ENCODE data around the gene RASAL1. TPM values are rescaled to one million over a fixed set of nuclear protein-coding genes. Genes with fewer than 3 reads are reported as not detected.

The RASAL1 gene
- total RNA-seq, 1 experiment from 2014 or later: 14.9 TPM

GRCh38 chr12:113102811-113103210 lies 32.8 kb downstream of the RASAL1 start:
- ChIA-PET POLR2A (ENCODE audit: unreplicated experiment) (no interaction called here), CTCF (no interaction called here)
- intact Hi-C loops (cut with micrococcal nuclease; ENCODE audit: unreplicated experiment): no loop called here

DNA sequence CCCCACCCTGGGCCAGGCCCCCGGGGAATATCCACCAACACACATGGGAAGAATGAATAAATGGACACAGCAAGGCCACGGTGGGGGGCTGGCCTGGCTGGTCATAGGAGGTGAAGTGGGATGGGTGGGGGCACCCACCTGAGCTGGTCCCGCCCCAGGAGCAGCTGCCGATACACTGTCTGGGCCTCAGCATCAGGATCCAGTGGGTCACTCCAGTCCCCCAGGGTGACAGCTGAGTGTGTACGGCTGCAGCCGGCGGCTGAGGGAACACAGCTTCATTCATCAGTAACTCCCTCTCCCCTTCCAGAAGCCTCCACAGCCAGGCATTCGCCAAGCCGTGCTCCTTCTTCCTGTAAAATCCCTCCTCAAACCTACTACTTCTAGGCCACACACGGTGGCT lies 33.8 kb downstream of the RASAL1 start:
- CTCF ChIA-PET: no interaction called here
- H3K27me3 ChIP-seq (ENCODE audit: insufficient read depth, low read depth): no peaks in the 10 kb centered on the region
- H3K79me2 ChIP-seq (ENCODE audit: low read depth): no peaks in the 10 kb centered on the region
- no peak for TF ChIP-seq CTCF (conservative IDR thresholded peaks at IDR 0.05)
- TF ChIP-seq EZH2 (IDR thresholded peaks at IDR 0.05; ENCODE audit: low read depth): no peak
- H4K20me1 ChIP-seq (ENCODE audit: insufficient read depth): no peaks in the 10 kb centered on the region
- H3F3A ChIP-seq (ENCODE audit: insufficient read depth, low read depth): peaks cover 16% of the 10 kb centered on the region; the same call in 1 of the 2 replicates
- no peak overlapping the region for H3K4me2 ChIP-seq
- no peak for DNase-seq
- intact Hi-C loops (cut with micrococcal nuclease; ENCODE audit: unreplicated experiment): no loop called here
- H3K36me3 ChIP-seq (ENCODE audit: low read depth): 0 out of 2 replicates have a peak, but pooled peaks cover 4% of the 10 kb centered on the region
- no peaks in the 10 kb centered on the region for H3K9me2 ChIP-seq (ENCODE audit: insufficient read depth)
- POLR2A ChIA-PET (ENCODE audit: unreplicated experiment): no interaction called here
- no peak overlapping the region for H3K4me3 ChIP-seq
- no peak overlapping the region for H2AFZ ChIP-seq
- H3K27ac ChIP-seq: no peak overlapping the region
- H3K9me3 ChIP-seq (ENCODE audit: insufficient read depth, low read depth): no peaks in the 10 kb centered on the region
- 0 out of 2 replicates have a peak, but pooled peaks cover 4% of the 10 kb centered on the region for H3K4me1 ChIP-seq (replicated peaks; ENCODE audit: insufficient read depth)
- BruUV-seq (replicated peaks): no TSS peak

More at GRCh38 chr12:113102811-113103210, 32.8 kb downstream of the RASAL1 start:
- H2AFZ ChIP-seq: no peak overlapping the region
- no peaks in the 10 kb centered on the region for H3K27me3 ChIP-seq (ENCODE audit: insufficient read depth, low read depth)
- H4K20me1 ChIP-seq (ENCODE audit: insufficient read depth): no peaks in the 10 kb centered on the region
- H3K9me3 ChIP-seq (ENCODE audit: insufficient read depth, low read depth): no peaks in the 10 kb centered on the region
- TF ChIP-seq CTCF (conservative IDR thresholded peaks at IDR 0.05) (no peak), EZH2 (IDR thresholded peaks at IDR 0.05; ENCODE audit: low read depth) (no peak)
- no TSS peak for BruUV-seq (replicated peaks)
- H3K9me2 ChIP-seq (ENCODE audit: insufficient read depth): no peaks in the 10 kb centered on the region
- H3K4me2 ChIP-seq: no peak overlapping the region
- 0 out of 2 replicates have a peak, but pooled peaks cover 4% of the 10 kb centered on the region for H3K4me1 ChIP-seq (replicated peaks; ENCODE audit: insufficient read depth)
- peaks cover 14% of the 10 kb centered on the region; the same call in 1 of the 2 replicates for H3F3A ChIP-seq (ENCODE audit: insufficient read depth, low read depth)
- no peak overlapping the region for H3K27ac ChIP-seq
- DNase-seq: no peak
- H3K4me3 ChIP-seq: no peak overlapping the region
- H3K36me3 ChIP-seq (ENCODE audit: low read depth): 0 out of 2 replicates have a peak, but pooled peaks cover 4% of the 10 kb centered on the region
- no peaks in the 10 kb centered on the region for H3K79me2 ChIP-seq (ENCODE audit: low read depth)

GRCh38 chr12:113099764-113100163 lies 35.8 kb downstream of the RASAL1 start:
- no peak for TF ChIP-seq CTCF (conservative IDR thresholded peaks at IDR 0.05)
- no peak for TF ChIP-seq EZH2 (IDR thresholded peaks at IDR 0.05; ENCODE audit: low read depth)
- Histone ChIP-seq H3K9me3 (ENCODE audit: insufficient read depth, low read depth) (no peaks in the 10 kb centered on the region), H3K36me3 (ENCODE audit: low read depth) (0 out of 2 replicates have a peak, but pooled peaks cover 4% of the 10 kb centered on the region), H3K27me3 (ENCODE audit: insufficient read depth, low read depth) (no peaks in the 10 kb centered on the region), H3K4me1 (replicated peaks; ENCODE audit: insufficient read depth) (0 out of 2 replicates have a peak, but pooled peaks cover 4% of the 10 kb centered on the region), H4K20me1 (ENCODE audit: insufficient read depth) (no peaks in the 10 kb centered on the region), H3K27ac (no peak overlapping the region), H3K4me3 (no peak overlapping the region), H3K79me2 (ENCODE audit: low read depth) (no peaks in the 10 kb centered on the region), H3F3A (ENCODE audit: insufficient read depth, low read depth) (peaks cover 16% of the 10 kb centered on the region; the same call in 1 of the 2 replicates), H2AFZ (no peak overlapping the region), H3K9me2 (ENCODE audit: insufficient read depth) (no peaks in the 10 kb centered on the region), H3K4me2 (no peak overlapping the region)
- no peak for DNase-seq
- POLR2A ChIA-PET (ENCODE audit: unreplicated experiment): no interaction called here
- CTCF ChIA-PET: no interaction called here
- intact Hi-C loops (cut with micrococcal nuclease; ENCODE audit: unreplicated experiment): loop anchor here (2.0 to 5.0 kb wide), 3 partner anchors 38 to 75 kb away; partner anchors contain the start of gene RASAL1
- BruUV-seq (replicated peaks): no TSS peak

All from PC-9 (cell line).